WI38 (cell line): ENCODE data around the gene ZHX3.
"Not testable (repeated sequence)": the region's sequence is repeated elsewhere in the genome, so short reads cannot be mapped to it uniquely, and the experiment has no call there.

Experiments used
- H3K4me3 ChIP-seq: 2 replicates; pipeline ENCODE4 v1.5.1; 2011; ENCODE audit warnings: low read depth, mild to moderate bottlenecking, control low read depth, low read length
- CTCF ChIP-seq: IDR thresholded peaks from 2 replicates; pipeline ENCODE4 v1.5.1; 2012; ENCODE audit warnings: low read depth, mild to moderate bottlenecking, control low read depth, low read length

ZHX3 gene

GRCh38 chr20:41316602-41317545 is 657 bp downstream of the ZHX3 start:
- H3K4me3 ChIP-seq, result peak overlapping the region; percentile 74
- no peak for TF ChIP-seq CTCF

- peak overlapping the region; percentile 74 for H3K4me3 ChIP-seq
- no peak for TF ChIP-seq CTCF
Measured at GRCh38 chr20:41316051-41316450, 1.5 kb downstream of the ZHX3 start.

GRCh38 chr20:41314386-41314785 is 3.1 kb downstream of the ZHX3 start:
- no peak for TF ChIP-seq CTCF
- no peak overlapping the region for H3K4me3 ChIP-seq

GRCh38 chr20:41312009-41312408 is 5.5 kb downstream of the ZHX3 start:
- H3K4me3 ChIP-seq, result not testable (repeated sequence)

GRCh38 chr20:41309817-41310216 is 7.7 kb downstream of the ZHX3 start:
- no peak overlapping the region for H3K4me3 ChIP-seq
- TF ChIP-seq CTCF, result no peak

- H3K4me3 ChIP-seq, result no peak overlapping the region
- no peak for TF ChIP-seq CTCF
Measured at GRCh38 chr20:41308726-41309413, 8.7 kb downstream of the ZHX3 start.

- no peak overlapping the region for H3K4me3 ChIP-seq
- TF ChIP-seq CTCF, result no peak
Measured at GRCh38 chr20:41308290-41308711, 9.2 kb downstream of the ZHX3 start.
